Astrocyte of the spinal cord (primary cell): ENCODE measurements around the gene CAMTA1.

ENCODE experiments used
- DNase-seq: peaks from one replicate; pipeline ENCODE4 v3.0.0; 2011; ENCODE audit warnings: low read depth, low spot score
- H3K4me3 ChIP-seq: 2 replicates; pipeline ENCODE4 v1.5.1; 2011; ENCODE audit warnings: low read depth, mild to moderate bottlenecking, low read length, moderate library complexity
- CTCF ChIP-seq: IDR thresholded peaks from 2 replicates; pipeline ENCODE4 v1.5.1; 2012; ENCODE audit warnings: low read depth, mild to moderate bottlenecking, low read length, inconsistent platforms
- in situ Hi-C: cut with HindIII; loops from 2 replicates; pipeline ENCODE4 v1.10.0; 2017; ENCODE audit warnings: low sequenced_read_pairs

Gene CAMTA1

GRCh38 chr1:7418442-7419080 lies 633.3 kb downstream of the CAMTA1 start:
- no peak overlapping the region for H3K4me3 ChIP-seq
- in situ Hi-C loops: no loop called here
- no peak for TF ChIP-seq CTCF
- no peak for DNase-seq

- DNase-seq: no peak
- no peak overlapping the region for H3K4me3 ChIP-seq
- TF ChIP-seq CTCF: no peak
- in situ Hi-C loops: no loop called here
Measured at GRCh38 chr1:7420098-7420445, 634.8 kb downstream of the CAMTA1 start.

GRCh38 chr1:7420470-7421100 lies 635.3 kb downstream of the CAMTA1 start:
- no peak overlapping the region for H3K4me3 ChIP-seq
- TF ChIP-seq CTCF: no peak
- in situ Hi-C loops: no loop called here
- no peak for DNase-seq

- in situ Hi-C loops: no loop called here
- no peak for TF ChIP-seq CTCF
- DNase-seq: no peak
- no peak overlapping the region for H3K4me3 ChIP-seq
Measured at GRCh38 chr1:7421471-7422075, 636.3 kb downstream of the CAMTA1 start.

GRCh38 chr1:7422081-7422480 lies 636.8 kb downstream of the CAMTA1 start:
- TF ChIP-seq CTCF: no peak
- H3K4me3 ChIP-seq: no peak overlapping the region
- no peak for DNase-seq
- in situ Hi-C loops: no loop called here

GRCh38 chr1:7422561-7422960 lies 637.3 kb downstream of the CAMTA1 start:
- H3K4me3 ChIP-seq: no peak overlapping the region
- in situ Hi-C loops: no loop called here
- no peak for TF ChIP-seq CTCF
- DNase-seq: no peak
